Measurements from ENCODE around the gene MAPKAPK3. TPM values are rescaled to one million over a fixed set of nuclear protein-coding genes. Genes with fewer than 3 reads are reported as not detected.

Gene MAPKAPK3
- total and polyA plus RNA-seq, 2 of the 8 experiments (the other 6 are each of a cell fraction or from before 2014, with no cell fraction given), result 65.4 to 99.8 TPM

- H2AK5ac ChIP-seq (ENCODE audit: low read depth, low read length), result no peak overlapping the region
- H4K20me1 ChIP-seq (replicated peaks in 1 of 2; ENCODE audit: control insufficient read depth in 1 of 2, insufficient read depth in 2 of 2, low read length in 2 of 2), result peaks cover 3% of the 10 kb centered on the region in 2 experiments
- H3K27me3 ChIP-seq (replicated peaks in 1 of 4; ENCODE audit: control insufficient read depth in 3 of 4, extremely low read depth in 1 of 4, insufficient read depth in 3 of 4, low read length in 3 of 4), result peaks cover 0 to 2% (median 0%) of the 10 kb centered on the region in 4 experiments; a peak in 1 of 7 replicates
- H3K23me2 ChIP-seq (ENCODE audit: low read depth, low read length), result no peaks in the 10 kb centered on the region
- H4K5ac ChIP-seq (ENCODE audit: insufficient read length, low read depth, low read length), result no peak overlapping the region
- H3K79me1 ChIP-seq (ENCODE audit: low read depth, low read length), result no peaks in the 10 kb centered on the region
- no peak overlapping the region for H3K56ac ChIP-seq (replicated peaks; ENCODE audit: insufficient read length, low read depth, low read length)
- H3K9me3 ChIP-seq (ENCODE audit: insufficient read depth in 2 of 2, low read depth in 1 of 2, low read length in 1 of 2), result no peaks in the 10 kb centered on the region
- H3K4me1 ChIP-seq (replicated peaks in 1 of 4; ENCODE audit: control insufficient read depth in 3 of 4, insufficient read depth in 4 of 4, low read length in 3 of 4), result peaks cover 0 to under 1% (median 0%) of the 10 kb centered on the region in 4 experiments; a peak in 1 of 7 replicates
- H2BK20ac ChIP-seq (ENCODE audit: low read length), result no peak overlapping the region
- H3K4ac ChIP-seq (replicated peaks; ENCODE audit: insufficient read length, low read depth, low read length), result no peak overlapping the region
- POLR2A ChIA-PET (ENCODE audit: partially characterized antibody), result interaction anchor here (1.8 kb wide), 1 partner anchor 11 kb away, joined by 4 read pairs; no protein-coding TSS in a partner anchor
- no peak overlapping the region for H3K18ac ChIP-seq (ENCODE audit: extremely low read depth, low read length)
- TF ChIP-seq POLR2AphosphoS5 (IDR thresholded peaks at IDR 0.05; ENCODE audit: low read depth, low read length), result no peak
- TF ChIP-seq EGR1 (IDR thresholded peaks at IDR 0.05; ENCODE audit: borderline replicate concordance, low read depth, low read length), result no peak
- no peak for TF ChIP-seq ASH2L (IDR thresholded peaks at IDR 0.05; ENCODE audit: low read length)
- TF ChIP-seq BACH1 (IDR thresholded peaks at IDR 0.05; ENCODE audit: low read length), result no peak
- TF ChIP-seq SRF (IDR thresholded peaks at IDR 0.05; ENCODE audit: low read depth, low read length), result no peak
- no peak for TF ChIP-seq NANOG (IDR thresholded peaks at IDR 0.05; ENCODE audit: insufficient read depth, low read depth, low read length, poor library complexity, severe bottlenecking)
- no peak for TF ChIP-seq RNF2 (IDR thresholded peaks at IDR 0.05; ENCODE audit: borderline replicate concordance, low read depth, low read length, missing control alignments, poor library complexity, severe bottlenecking)
- no peak for TF ChIP-seq KDM5A (IDR thresholded peaks at IDR 0.05; ENCODE audit: low read length)
- TF ChIP-seq SIN3A (conservative IDR thresholded peaks at IDR 0.05 in 1 of 2, IDR thresholded peaks at IDR 0.05 in 1 of 2; ENCODE audit: low read depth in 1 of 2, low read length in 2 of 2), result no peak
- TF ChIP-seq SP2 (IDR thresholded peaks at IDR 0.05; ENCODE audit: low read length), result no peak
- H3K27ac ChIP-seq (ENCODE audit: low read depth, low read length), result no peak overlapping the region
- no peak overlapping the region for H2BK5ac ChIP-seq (ENCODE audit: low read depth, low read length)
- H3K23ac ChIP-seq (ENCODE audit: insufficient read length), result no peak overlapping the region
- H2AFZ ChIP-seq (ENCODE audit: low read length), result no peak overlapping the region
- H3K4me2 ChIP-seq (ENCODE audit: insufficient read depth in 1 of 2, low read depth in 2 of 2, low read length in 2 of 2), result no peak overlapping the region
- H2BK120ac ChIP-seq (replicated peaks; ENCODE audit: low read depth, low read length), result no peak overlapping the region
- H3K36me3 ChIP-seq (ENCODE audit: control insufficient read depth in 2 of 4, insufficient read depth in 4 of 4, low read length in 3 of 4), result no peaks in the 10 kb centered on the region
- FAIRE-seq (no peak), DNase-seq (ENCODE audit: low read depth in 1 of 2, low spot score in 2 of 2) (no peak)
- no peak overlapping the region for H3K14ac ChIP-seq (ENCODE audit: insufficient read length)
- H4K8ac ChIP-seq (ENCODE audit: extremely low read depth, insufficient read depth, low read length), result no peak overlapping the region
- 86% methylated on average over 5 of the region's 5 CpGs; no CpG with 5 or more reads in 1 of the 2 experiments for WGBS, 2 experiments (ENCODE audit: extremely low coverage in 1 of 2, insufficient coverage in 1 of 2, insufficient read length in 1 of 2, insufficient replicate concordance in 2 of 2, low coverage in 1 of 2, low lambda C conversion rate in 2 of 2, missing lambda C conversion rate in 1 of 2)
- H3K4me3 ChIP-seq (ENCODE audit: extremely low read depth in 1 of 4, insufficient read depth in 2 of 4, low read depth in 3 of 4, low read length in 4 of 4), result no peak overlapping the region
- CTCF ChIA-PET (ENCODE audit: partially characterized antibody), result interaction anchor here (6.3 to 50.4 kb wide), 4 partner anchors 11 to 46 kb away, joined by 39 to 1262 read pairs (median 548); partner anchors contain the start of genes C3orf18, DOCK3, HEMK1 and MAPKAPK3
- H3K9ac ChIP-seq (replicated peaks in 1 of 4; ENCODE audit: extremely low read depth in 1 of 4, low read depth in 3 of 4, low read length in 3 of 4), result no peak overlapping the region
- no peak overlapping the region for H4K91ac ChIP-seq (replicated peaks; ENCODE audit: insufficient read length, low read length)
- no peak overlapping the region for H2BK15ac ChIP-seq (ENCODE audit: low read length)
- no peaks in the 10 kb centered on the region for H3K79me2 ChIP-seq (ENCODE audit: control insufficient read depth in 1 of 2, insufficient read depth in 2 of 2, low read length in 2 of 2)
- no peak overlapping the region for H2BK12ac ChIP-seq (ENCODE audit: low read depth, low read length)
Observed at GRCh38 chr3:50604110-50604621, 12.8 kb upstream of the MAPKAPK3 start.
